Tongue (tissue), 2 donors: ENCODE data around the gene CACNA1B. TPM values are rescaled to one million over a fixed set of nuclear protein-coding genes. Genes with fewer than 3 reads are reported as not detected.

Experiments used
- DNase-seq: peaks from one replicate; pipeline ENCODE4 v3.0.0-alpha.2; 2015
- total RNA-seq: library from RNA; depleted of rRNA; stranded (reverse); fragments of >200 nt; gene quantifications from one replicate; pipeline ENCODE4 v1.2.3, GENCODE V29; 2014

Gene CACNA1B
- total RNA-seq, result 0.41 TPM

GRCh38 chr9:137877506-137878122 is at the start of gene CACNA1B:
Gene CACNA1B (plus strand): TSS chr9:137877782. CDS start chr9:137877934, 152 bp downstream.
- DNase-seq, result peak; percentile 10

GRCh38 chr9:137827908-137828526 is 49.6 kb upstream of the CACNA1B start:
- no peak for DNase-seq

- peak; percentile 68 for DNase-seq
Measured at GRCh38 chr9:137828527-137829259, 48.9 kb upstream of the CACNA1B start.

- no peak for DNase-seq
Measured at GRCh38 chr9:137829260-137829996, 48.2 kb upstream of the CACNA1B start.

DNA sequence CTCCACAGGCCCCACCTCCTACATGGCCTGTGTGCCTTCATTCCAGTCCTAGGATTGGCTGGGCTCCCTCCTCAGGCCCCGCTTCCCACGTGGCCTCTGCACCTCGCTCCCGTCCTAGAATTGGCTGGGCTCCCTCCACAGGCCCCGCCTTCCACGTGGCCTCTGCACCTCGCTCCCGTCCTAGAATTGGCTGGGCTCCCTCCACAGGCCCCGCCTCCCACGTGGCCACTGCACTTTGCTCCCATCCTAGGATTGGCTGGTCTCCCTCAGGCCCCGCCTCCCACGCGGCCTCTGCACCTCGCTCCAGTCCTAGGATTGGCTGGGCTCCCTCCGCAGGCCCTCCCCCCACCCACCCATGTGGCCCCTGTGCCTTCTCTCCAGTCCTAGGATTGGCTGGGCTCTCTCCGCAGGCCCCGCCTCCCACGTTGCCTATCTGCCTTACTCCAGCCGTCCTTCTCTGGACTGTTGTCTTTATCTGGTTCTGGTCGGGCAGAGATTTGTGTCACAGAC is 45.3 kb upstream of the CACNA1B start:
- DNase-seq, result no peak

- DNase-seq, result no peak
Measured at GRCh38 chr9:137832830-137833590, 44.6 kb upstream of the CACNA1B start.

GRCh38 chr9:137833721-137834613 is 43.6 kb upstream of the CACNA1B start:
- no peak for DNase-seq

DNA sequence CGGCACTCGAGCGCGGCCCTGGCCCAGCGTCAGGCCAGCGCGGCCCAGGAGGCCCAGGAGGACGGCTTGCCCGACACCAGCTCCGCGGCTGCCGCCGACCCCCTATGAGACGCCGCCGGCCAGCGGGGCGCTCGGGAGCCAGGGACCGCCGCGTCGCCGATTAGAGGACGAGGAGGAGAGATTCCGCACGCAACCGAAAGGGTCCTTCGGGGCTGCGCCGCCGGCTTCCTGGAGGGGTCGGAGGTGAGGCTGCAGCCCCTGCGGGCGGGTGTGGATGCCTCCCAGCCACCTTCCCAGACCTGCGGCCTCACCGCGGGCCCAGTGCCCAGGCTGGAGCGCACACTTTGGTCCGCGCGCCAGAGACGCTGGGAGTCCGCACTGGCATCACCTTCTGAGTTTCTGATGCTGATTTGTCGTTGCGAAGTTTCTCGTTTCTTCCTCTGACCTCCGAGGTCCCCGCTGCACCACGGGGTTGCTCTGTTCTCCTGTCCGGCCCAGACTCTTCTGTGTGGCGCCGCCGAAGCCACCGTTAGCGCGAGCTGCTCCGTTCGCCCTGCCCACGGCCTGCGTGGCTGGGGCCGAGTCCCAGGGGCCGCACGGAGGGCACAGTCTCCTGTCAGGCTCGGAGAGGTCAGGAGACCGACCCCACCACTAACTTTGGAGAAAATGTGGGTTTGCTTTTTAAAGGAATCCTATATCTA is 42.6 kb upstream of the CACNA1B start:
- DNase-seq, result no peak

DNA sequence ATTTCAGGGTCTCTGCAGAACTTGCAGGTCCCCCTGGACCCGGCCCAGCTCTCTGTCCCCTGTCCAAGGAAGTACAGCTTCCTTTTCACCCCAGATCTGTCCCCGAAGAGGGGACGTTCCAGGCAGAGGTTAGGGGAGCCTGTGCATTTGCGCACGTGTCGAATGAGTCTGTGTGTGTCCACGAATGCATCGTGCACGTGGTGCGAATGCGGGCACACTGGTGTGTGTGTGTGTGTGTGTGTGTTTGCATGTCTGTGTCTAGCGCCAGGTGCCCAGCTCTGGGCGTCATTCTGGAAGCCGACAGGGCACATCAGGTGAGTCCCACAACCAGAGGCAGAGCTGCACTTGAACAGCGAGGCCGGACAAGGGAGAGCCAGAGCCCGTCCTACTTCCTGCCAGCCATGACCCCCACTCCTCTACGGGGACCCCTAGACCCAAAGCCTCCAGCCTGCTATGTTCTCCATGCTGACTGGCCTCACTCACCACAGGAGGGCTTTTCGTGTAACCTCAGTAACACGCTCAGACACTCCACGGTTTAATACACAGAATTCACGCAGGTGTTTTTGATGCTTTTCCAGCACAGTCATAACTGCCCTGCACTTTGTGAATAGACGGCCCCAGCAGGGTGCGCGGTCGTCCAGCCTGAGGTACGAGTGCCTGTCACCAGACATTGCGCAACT is 41.3 kb upstream of the CACNA1B start:
- no peak for DNase-seq

DNA sequence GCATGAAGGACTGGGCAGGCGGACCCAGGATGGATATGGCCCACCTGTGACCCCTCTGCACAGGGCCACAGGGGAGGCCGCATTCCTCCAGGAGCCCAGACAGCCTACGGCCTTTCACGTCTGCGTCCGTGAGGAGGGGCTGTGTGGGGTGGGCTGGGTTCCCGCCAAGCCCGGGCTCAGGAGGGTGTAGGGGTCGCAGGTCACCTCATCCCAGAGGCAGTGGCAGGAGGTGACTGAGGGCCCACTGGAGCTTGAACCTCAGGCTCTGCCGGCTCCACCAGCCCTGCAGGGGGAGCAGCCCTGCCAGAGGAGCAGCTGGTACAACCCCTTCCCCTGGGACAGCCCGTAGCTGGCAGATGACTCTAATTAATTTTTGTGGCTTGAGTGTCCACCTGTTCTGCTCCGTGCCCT is 40.7 kb upstream of the CACNA1B start:
- DNase-seq, result peak; percentile 49

DNA sequence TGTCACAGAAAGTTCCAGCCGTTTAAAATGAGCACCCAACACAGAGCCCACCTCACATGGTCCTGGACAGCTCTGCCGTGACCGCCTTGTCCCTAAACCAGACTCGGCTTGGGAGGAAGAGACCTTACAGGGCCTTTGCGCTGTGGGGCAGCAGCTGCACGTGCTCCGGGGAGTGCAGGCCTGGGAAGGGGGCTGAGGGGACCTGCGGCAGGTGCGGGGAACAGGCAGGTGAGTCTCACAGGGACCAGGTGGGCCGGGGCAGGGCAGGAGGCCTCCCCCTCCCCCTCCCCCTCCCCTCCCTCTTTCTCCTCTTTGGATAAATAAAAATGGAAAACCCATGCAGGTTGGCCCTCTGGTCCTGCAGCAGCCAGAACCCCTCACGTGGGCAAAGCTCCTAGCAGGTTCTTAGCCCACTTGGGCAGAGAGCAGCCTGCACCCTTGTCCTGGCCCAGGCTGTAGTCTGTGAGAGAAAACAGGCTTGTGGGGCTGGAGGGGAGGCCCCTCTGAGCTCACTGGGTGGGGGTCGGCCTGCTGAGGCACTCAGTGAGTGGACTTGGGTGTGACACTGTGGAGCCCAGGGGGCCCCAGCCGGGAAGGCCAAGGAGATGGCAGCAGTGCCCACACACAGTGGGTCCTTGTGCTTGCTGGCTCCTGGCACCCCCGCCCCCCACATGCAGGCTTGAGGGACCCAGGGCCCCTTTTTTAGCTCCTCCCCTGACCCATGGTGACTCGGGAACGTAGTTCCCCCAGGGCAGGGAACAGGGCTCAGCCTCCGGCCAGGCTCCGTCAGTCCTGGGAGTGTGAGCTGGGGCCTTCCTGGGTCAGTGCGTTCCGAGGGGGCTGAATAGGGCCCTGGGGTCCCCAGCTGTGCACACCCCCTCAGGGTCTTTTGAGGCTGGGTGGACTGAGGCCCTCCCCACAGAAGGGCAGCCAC is 40.0 kb upstream of the CACNA1B start:
- DNase-seq, result no peak

DNA sequence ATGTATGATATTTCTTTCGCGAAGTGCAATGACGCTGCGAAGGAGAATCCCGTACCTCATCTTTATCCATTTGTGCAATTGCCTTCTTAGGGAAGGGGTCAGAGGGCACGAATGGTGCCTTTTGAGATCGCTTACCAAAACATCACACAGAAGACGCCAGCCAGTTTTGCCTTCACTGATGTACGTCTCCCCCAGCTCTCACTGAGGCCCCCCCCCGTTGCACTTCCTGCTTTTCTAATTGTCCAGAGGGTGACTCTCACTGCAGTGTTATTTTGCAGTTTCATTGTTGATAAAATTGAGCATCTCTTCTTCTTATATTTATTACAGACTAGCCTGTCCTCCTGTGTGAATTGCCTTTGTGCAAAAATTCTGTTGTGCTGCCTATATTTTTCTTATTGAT is 39.0 kb upstream of the CACNA1B start:
- no peak for DNase-seq

DNA sequence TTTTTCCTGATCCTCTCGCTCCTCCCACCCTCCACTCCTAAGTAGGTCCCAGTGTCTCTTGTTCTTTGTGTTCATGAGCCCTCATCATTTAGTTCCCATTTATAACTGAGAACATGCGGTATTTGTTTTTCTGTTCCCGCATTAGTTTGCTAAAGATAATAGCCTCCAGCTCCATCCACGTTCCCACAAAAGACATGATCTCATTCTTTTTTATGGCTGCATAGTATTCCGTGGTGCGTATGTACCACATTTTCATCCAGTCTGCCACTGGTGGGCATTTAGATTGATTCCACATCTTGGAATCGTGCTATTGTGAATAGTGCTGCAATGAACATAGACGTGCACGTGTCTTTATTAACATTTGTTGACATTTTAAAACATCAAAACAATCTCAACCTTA is 34.2 kb upstream of the CACNA1B start:
- DNase-seq, result no peak

- no peak for DNase-seq
Measured at GRCh38 chr9:137851516-137852267, 25.9 kb upstream of the CACNA1B start.

DNA sequence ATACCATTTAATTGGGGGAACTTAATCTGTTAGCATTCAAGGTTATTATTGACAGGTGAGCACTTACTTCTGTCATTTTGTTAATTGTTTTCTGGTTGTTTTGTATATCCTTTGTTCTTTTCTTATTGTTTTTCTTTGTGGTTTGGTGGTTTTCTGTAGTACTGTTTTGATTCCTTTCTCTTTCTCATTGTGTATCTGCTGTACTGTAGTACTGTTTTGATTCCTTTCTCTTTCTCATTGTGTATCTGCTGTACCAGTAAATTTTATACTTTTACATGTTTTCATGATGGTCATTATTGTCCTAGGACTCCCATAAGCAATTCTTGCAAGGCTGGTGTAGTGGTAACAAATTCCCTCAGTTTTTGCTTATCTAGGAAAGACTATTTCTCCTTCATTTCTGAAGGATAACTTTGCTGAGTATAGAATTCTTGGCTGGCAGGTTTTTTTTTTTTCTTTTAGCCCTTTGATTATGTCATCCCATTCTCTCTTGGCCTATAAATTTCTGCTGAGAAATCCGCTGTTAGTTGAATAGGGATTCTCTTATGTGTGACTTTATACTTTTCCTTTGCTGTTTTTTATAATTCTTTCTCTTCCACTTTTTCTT is 24.1 kb upstream of the CACNA1B start:
- no peak for DNase-seq

DNA sequence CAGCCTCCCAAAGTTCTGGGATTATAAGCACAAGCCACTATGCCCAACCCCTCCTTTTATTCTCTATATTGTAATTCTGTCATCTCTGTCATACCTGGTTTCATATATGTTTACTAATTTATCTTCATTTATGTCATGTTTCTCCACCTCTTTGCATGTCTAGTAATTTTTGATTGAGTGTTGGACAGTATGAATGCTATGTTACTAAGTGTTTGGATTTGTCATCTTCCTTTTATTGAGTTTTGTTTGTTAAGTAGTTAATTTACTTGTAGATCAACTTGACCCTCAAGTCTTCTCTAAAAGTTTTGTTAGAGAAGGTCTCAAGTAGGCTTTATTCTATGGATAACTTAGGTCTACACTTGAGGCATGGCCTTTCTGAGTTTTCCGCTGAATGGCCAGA is 17.2 kb upstream of the CACNA1B start:
- DNase-seq, result no peak

GRCh38 chr9:137865581-137866145 is 11.9 kb upstream of the CACNA1B start:
- DNase-seq, result no peak
